Right lobe of liver (tissue), 6 donors: ENCODE measurements around the gene CD300E. TPM values are rescaled to one million over a fixed set of nuclear protein-coding genes. Genes with fewer than 3 reads are reported as not detected.
A peak's percentile ranks its signal among the peaks of the same experiment; 100 is the strongest.

ENCODE experiments used
- ATAC-seq, 4 donors: fragments of 200-7000 bp; cut with Tn5 transposase; one replicate each; pipeline ENCODE4 v1.9.1; 2020; ENCODE audit warnings: mild to moderate bottlenecking in 4 of 4, moderate library complexity in 4 of 4
- DNase-seq, 3 donors: peaks; one replicate each; pipeline ENCODE4 v3.0.0-alpha.2; 2020
- H3K27ac ChIP-seq, 3 donors: fragments of 200-600 bp; one replicate each; pipeline ENCODE4 v1.8.0; 2022
- H3K27me3 ChIP-seq, 2 donors: fragments of 200-600 bp; one replicate each; pipeline ENCODE4 v1.8.0; 2022
- H3K36me3 ChIP-seq, 4 donors: fragments of 200-600 bp; sonication (generic) in 1 of 4; one replicate each; pipeline versions ENCODE4 v1.5.1 to v1.8.0; 2017 to 2022; ENCODE audit warnings: control low read depth in 1 of 4
- H3K4me1 ChIP-seq, 4 donors: fragments of 200-600 bp; sonication (generic) in 1 of 4; one replicate each; pipeline versions ENCODE4 v1.5.1 to v1.8.0; 2017 to 2022; ENCODE audit warnings: control low read depth in 1 of 4
- H3K4me3 ChIP-seq, 3 donors: fragments of 200-600 bp; one replicate each; pipeline ENCODE4 v1.8.0; 2022
- H3K9me3 ChIP-seq, 4 donors: fragments of 200-600 bp; sonication (generic) in 1 of 4; one replicate each; pipeline versions ENCODE4 v1.5.1 to v1.8.0; 2017 to 2022; ENCODE audit warnings: control low read depth in 1 of 4
- CTCF ChIP-seq, 4 donors: fragments of 200-600 bp in 3 of 4; fragments of 450-650 bp in 1 of 4; IDR thresholded peaks; one replicate each; pipeline versions ENCODE4 v1.5.1 to v1.8.0; 2016 to 2022; ENCODE audit warnings: antibody characterized with exemption in 4 of 4, mild to moderate bottlenecking in 2 of 4
- POLR2A ChIP-seq: fragments of 450-650 bp; IDR thresholded peaks from one replicate; pipeline ENCODE4 v1.6.1; 2017; ENCODE audit warnings: antibody characterized with exemption, mild to moderate bottlenecking
- WGBS: methylation state at CpG from one replicate; pipeline ENCODE4 v1.1.6; 2018; ENCODE audit warnings: low coverage, low lambda C conversion rate; ENCODE audit not compliant: insufficient coverage; ENCODE audit errors: missing lambda C conversion rate; 5-methylcytosine and 5-hydroxymethylcytosine counted together
- intact Hi-C, 2 donors: fragments of 100-400 bp; cut with DNase I; formaldehyde crosslinking; loops; one replicate each; pipeline versions ENCODE4 v1.11.2 to v1.14.1; 2022
- total RNA-seq, 6 experiments: library from RNA; depleted of rRNA in 2 of 6; stranded (reverse); fragments of >200 nt in 2 of 6; fragmentation: NEBNext Ultra II Directional in 3 of 6; extraction: Animal tissue kit (Norgen Biotek cat#: 25700) in 3 of 6; gene quantifications; one replicate each; pipeline versions ENCODE4 v1.1.0 to v1.2.4, GENCODE V29; 2016 to 2023
- donor health status: DM: no; HTN: yes; CAD: no.
- donor health status: DM: no; HTN: no; CAD: no.
- donor health status: DM: no; HTN: no; CAD: no.
- donor health status: DM: no; HTN: yes; CAD: no.
- donor health status: DM: no; HTN: yes; CAD: no.

Gene CD300E
- total RNA-seq, 6 experiments from 2014 or later, result 0.07 to 0.91 (median 0.34) TPM

GRCh38 chr17:74601944-74602572, 21.5 kb downstream of the CD300E start:
- H3K4me3 ChIP-seq, result no peak overlapping the region
- no peaks in the 10 kb centered on the region for H3K4me1 ChIP-seq
- H3K27me3 ChIP-seq, result no peaks in the 10 kb centered on the region
- intact Hi-C loops, result no loop called here
- DNase-seq, result no peak
- H3K9me3 ChIP-seq, result no peaks in the 10 kb centered on the region
- H3K27ac ChIP-seq, result no peak overlapping the region
- 40% methylated on average over 8 of the region's 12 CpGs for WGBS
- no peaks in the 10 kb centered on the region for H3K36me3 ChIP-seq
- TF ChIP-seq CTCF (IDR thresholded peaks at IDR 0.05) (peak; percentile 47 to 69 (median 64)), POLR2A (no peak)
- peak; percentile 53 to 66 (median 60) for ATAC-seq

GRCh38 chr17:74599448-74599939, 24.0 kb downstream of the CD300E start:
- Histone ChIP-seq H3K4me3 (no peak overlapping the region), H3K27me3 (no peaks in the 10 kb centered on the region), H3K36me3 (no peaks in the 10 kb centered on the region), H3K9me3 (no peaks in the 10 kb centered on the region), H3K4me1 (no peaks in the 10 kb centered on the region), H3K27ac (no peak overlapping the region)
- TF ChIP-seq POLR2A, result no peak
- no peak for TF ChIP-seq CTCF (IDR thresholded peaks at IDR 0.05)
- ATAC-seq, result peak; percentile 26 to 66 (median 48)
- no peak for DNase-seq
- intact Hi-C loops, result no loop called here
- WGBS, result 22% methylated on average over 9 of the region's 10 CpGs

GRCh38 chr17:74599023-74599399, 24.5 kb downstream of the CD300E start:
- ATAC-seq (peak in 1 of 4 donors; percentile 34), DNase-seq (no peak)
- H3K36me3 ChIP-seq, result no peaks in the 10 kb centered on the region
- no peaks in the 10 kb centered on the region for H3K9me3 ChIP-seq
- no peaks in the 10 kb centered on the region for H3K27me3 ChIP-seq
- H3K4me1 ChIP-seq, result no peaks in the 10 kb centered on the region
- no peak overlapping the region for H3K27ac ChIP-seq
- 7% methylated on average over 3 of the region's 3 CpGs for whole genome bisulfite sequencing
- intact Hi-C loops, result no loop called here
- TF ChIP-seq POLR2A, result no peak
- TF ChIP-seq CTCF (IDR thresholded peaks at IDR 0.05), result no peak
- no peak overlapping the region for H3K4me3 ChIP-seq

GRCh38 chr17:74598346-74599022, 25.1 kb downstream of the CD300E start:
- Histone ChIP-seq H3K4me1 (no peaks in the 10 kb centered on the region), H3K27ac (no peak overlapping the region), H3K9me3 (no peaks in the 10 kb centered on the region), H3K4me3 (no peak overlapping the region), H3K36me3 (no peaks in the 10 kb centered on the region), H3K27me3 (no peaks in the 10 kb centered on the region)
- TF ChIP-seq POLR2A (no peak), CTCF (IDR thresholded peaks at IDR 0.05) (no peak)
- DNase-seq (no peak), ATAC-seq (no peak)
- intact Hi-C loops, result no loop called here
- 20% methylated on average over 3 of the region's 4 CpGs for WGBS
